ENCODE data around the gene NRARP. TPM values are rescaled to one million over a fixed set of nuclear protein-coding genes. Genes with fewer than 3 reads are reported as not detected.
A peak's percentile ranks its signal among the peaks of the same experiment; 100 is the strongest.

Gene NRARP
- total and polyA plus RNA-seq, 2 of the 8 experiments (the other 6 are each of a cell fraction or from before 2014, with no cell fraction given): 32.5 to 37.2 TPM

DNA sequence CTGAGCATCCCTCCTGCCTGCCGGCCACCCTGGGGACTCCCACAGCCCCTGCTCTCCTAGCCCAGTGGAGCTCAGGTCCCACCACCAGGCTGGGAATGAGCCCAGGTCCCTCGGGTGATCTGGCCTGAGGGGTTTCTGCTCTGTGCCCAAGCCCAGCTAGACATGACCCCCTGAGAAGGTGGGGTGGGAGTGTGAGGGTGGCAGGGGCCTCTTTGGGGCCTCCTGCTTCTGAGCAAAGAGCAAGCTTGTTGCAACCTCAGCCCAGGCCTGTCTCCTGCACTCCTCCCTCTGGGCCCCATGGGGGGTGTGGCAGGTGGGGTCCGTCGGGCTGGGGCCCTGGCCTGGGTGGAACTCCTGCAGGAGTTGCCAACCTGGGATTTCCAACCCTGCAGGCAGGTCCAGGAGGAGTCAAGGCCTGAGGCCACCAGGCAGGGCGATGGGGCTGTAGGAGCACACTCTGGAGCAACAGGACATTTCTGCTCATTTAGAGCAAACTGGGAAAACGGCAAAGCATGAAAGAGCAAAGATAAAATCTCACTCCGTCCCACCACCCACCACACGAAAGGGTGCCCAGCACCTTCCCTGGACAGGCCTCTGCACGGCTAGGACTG is 11.4 kb upstream of the NRARP start:
- Histone ChIP-seq H3K79me2 (ENCODE audit: control insufficient read depth in 1 of 2, insufficient read depth in 2 of 2, low read length in 2 of 2) (no peaks in the 10 kb centered on the region), H3K23ac (ENCODE audit: insufficient read length) (no peak overlapping the region), H3K27ac (ENCODE audit: low read depth, low read length) (no peak overlapping the region), H2BK12ac (ENCODE audit: low read depth, low read length) (0 out of 2 replicates have a peak overlapping the region, but pooled peaks have one; percentile 39), H2BK20ac (ENCODE audit: low read length) (no peak overlapping the region), H2AK5ac (ENCODE audit: low read depth, low read length) (0 out of 2 replicates have a peak overlapping the region, but pooled peaks have one; percentile 9), H3K23me2 (ENCODE audit: low read depth, low read length) (no peaks in the 10 kb centered on the region; the same call in 1 of the 2 replicates), H2BK120ac (replicated peaks; ENCODE audit: low read depth, low read length) (no peak overlapping the region), H3K4me2 (ENCODE audit: insufficient read depth in 1 of 2, low read depth in 2 of 2, low read length in 2 of 2) (no peak overlapping the region), H3K79me1 (ENCODE audit: low read depth, low read length) (no peaks in the 10 kb centered on the region), H3K14ac (ENCODE audit: insufficient read length) (no peak overlapping the region), H2BK15ac (ENCODE audit: low read length) (peak overlapping the region; percentile 81; the same call in 1 of the 2 replicates), H4K91ac (replicated peaks; ENCODE audit: insufficient read length, low read length) (no peak overlapping the region), H3K4ac (replicated peaks; ENCODE audit: insufficient read length, low read depth, low read length) (no peak overlapping the region), H3K27me3 (replicated peaks in 1 of 4; ENCODE audit: control insufficient read depth in 3 of 4, extremely low read depth in 1 of 4, insufficient read depth in 3 of 4, low read length in 3 of 4) (peaks cover 0 to 4% (median 0%) of the 10 kb centered on the region in 4 experiments; a peak in 1 of 7 replicates), H3K36me3 (ENCODE audit: control insufficient read depth in 2 of 4, insufficient read depth in 4 of 4, low read length in 3 of 4) (no peaks in the 10 kb centered on the region), H3K4me3 (ENCODE audit: extremely low read depth in 1 of 4, insufficient read depth in 2 of 4, low read depth in 3 of 4, low read length in 4 of 4) (no peak overlapping the region), H2AFZ (ENCODE audit: low read length) (no peak overlapping the region), H4K8ac (ENCODE audit: extremely low read depth, insufficient read depth, low read length) (no peak overlapping the region), H3K18ac (ENCODE audit: extremely low read depth, low read length) (no peak overlapping the region), H3K4me1 (replicated peaks in 1 of 4; ENCODE audit: control insufficient read depth in 3 of 4, insufficient read depth in 4 of 4, low read length in 3 of 4) (peaks cover 0 to 22% (median 13%) of the 10 kb centered on the region in 4 experiments; a peak in 6 of 7 replicates), H4K20me1 (replicated peaks in 1 of 2; ENCODE audit: control insufficient read depth in 1 of 2, insufficient read depth in 2 of 2, low read length in 2 of 2) (no peaks in the 10 kb centered on the region), H3K9me3 (ENCODE audit: insufficient read depth in 2 of 2, low read depth in 1 of 2, low read length in 1 of 2) (no peaks in the 10 kb centered on the region), H2BK5ac (ENCODE audit: low read depth, low read length) (no peak overlapping the region; the same call in 1 of the 2 replicates), H3K56ac (replicated peaks; ENCODE audit: insufficient read length, low read depth, low read length) (no peak overlapping the region), H3K9ac (replicated peaks in 1 of 4; ENCODE audit: extremely low read depth in 1 of 4, low read depth in 3 of 4, low read length in 3 of 4) (no peak overlapping the region), H4K5ac (ENCODE audit: insufficient read length, low read depth, low read length) (no peak overlapping the region)
- ChIA-PET CTCF (ENCODE audit: partially characterized antibody) (interaction anchor here (0.9 to 1.5 kb wide), 4 partner anchors 9 to 245 kb away, joined by 3 to 6 read pairs (median 4); no protein-coding TSS in a partner anchor), POLR2A (ENCODE audit: partially characterized antibody) (interaction anchor here (1.6 to 11.9 kb wide), 2 partner anchors 13 to 36 kb away, joined by 6 to 129 read pairs; partner anchors contain the start of genes NRARP and TOR4A)
- FAIRE-seq: no peak
- no peak for DNase-seq (ENCODE audit: low read depth in 1 of 2, low spot score in 2 of 2)
- 87% methylated on average over 9 of the region's 9 CpGs; no CpG with 5 or more reads in 1 of the 2 experiments for WGBS, 2 experiments (ENCODE audit: extremely low coverage in 1 of 2, insufficient coverage in 1 of 2, insufficient read length in 1 of 2, insufficient replicate concordance in 2 of 2, low coverage in 1 of 2, low lambda C conversion rate in 2 of 2, missing lambda C conversion rate in 1 of 2)
- TF ChIP-seq TBP (IDR thresholded peaks at IDR 0.05; ENCODE audit: low read depth, low read length) (no peak), POU5F1 (IDR thresholded peaks at IDR 0.05; ENCODE audit: low read depth, low read length) (no peak), NRF1 (IDR thresholded peaks at IDR 0.05; ENCODE audit: low read depth, low read length) (no peak), CTBP2 (IDR thresholded peaks at IDR 0.05; ENCODE audit: borderline replicate concordance, insufficient read depth, insufficient read length, low read length) (no peak), TEAD4 (IDR thresholded peaks at IDR 0.05; ENCODE audit: low read depth, low read length) (no peak), TAF7 (optimal IDR thresholded peaks at IDR 0.05; ENCODE audit: borderline replicate concordance, low read depth, low read length) (no peak)
- TF ChIP-seq, protein P1, sequence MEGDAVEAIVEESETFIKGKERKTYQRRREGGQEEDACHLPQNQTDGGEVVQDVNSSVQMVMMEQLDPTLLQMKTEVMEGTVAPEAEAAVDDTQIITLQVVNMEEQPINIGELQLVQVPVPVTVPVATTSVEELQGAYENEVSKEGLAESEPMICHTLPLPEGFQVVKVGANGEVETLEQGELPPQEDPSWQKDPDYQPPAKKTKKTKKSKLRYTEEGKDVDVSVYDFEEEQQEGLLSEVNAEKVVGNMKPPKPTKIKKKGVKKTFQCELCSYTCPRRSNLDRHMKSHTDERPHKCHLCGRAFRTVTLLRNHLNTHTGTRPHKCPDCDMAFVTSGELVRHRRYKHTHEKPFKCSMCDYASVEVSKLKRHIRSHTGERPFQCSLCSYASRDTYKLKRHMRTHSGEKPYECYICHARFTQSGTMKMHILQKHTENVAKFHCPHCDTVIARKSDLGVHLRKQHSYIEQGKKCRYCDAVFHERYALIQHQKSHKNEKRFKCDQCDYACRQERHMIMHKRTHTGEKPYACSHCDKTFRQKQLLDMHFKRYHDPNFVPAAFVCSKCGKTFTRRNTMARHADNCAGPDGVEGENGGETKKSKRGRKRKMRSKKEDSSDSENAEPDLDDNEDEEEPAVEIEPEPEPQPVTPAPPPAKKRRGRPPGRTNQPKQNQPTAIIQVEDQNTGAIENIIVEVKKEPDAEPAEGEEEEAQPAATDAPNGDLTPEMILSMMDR (IDR thresholded peaks at IDR 0.05; ENCODE audit: control extremely low read depth in 1 of 3, insufficient read depth in 1 of 3, low read depth in 1 of 3, low read length in 3 of 3): no peak
